Measurements from ENCODE around the gene SLC39A13. TPM values are rescaled to one million over a fixed set of nuclear protein-coding genes. Genes with fewer than 3 reads are reported as not detected.
A peak's percentile ranks its signal among the peaks of the same experiment; 100 is the strongest.

The SLC39A13 gene
- total and polyA plus RNA-seq, 2 of the 13 experiments (the other 11 are each of a cell fraction or from before 2014, with no cell fraction given) = 15.3 to 30.5 TPM

GRCh38 chr11:47437746-47438418, 29.5 kb downstream of the SLC39A13 start (continued):
- TF ChIP-seq SNAPC5 (CRISPR knock-in tag; IDR thresholded peaks at IDR 0.05; ENCODE audit: borderline replicate concordance) = no peak
- TF ChIP-seq SRY (CRISPR knock-in tag; IDR thresholded peaks at IDR 0.05) = no peak; the same call in 1 of the 2 replicates
- TF ChIP-seq GLI4 (CRISPR knock-in tag; IDR thresholded peaks at IDR 0.05; ENCODE audit: borderline replicate concordance) = no peak
- peak in 1 of 2 experiments; percentile 71; a peak in 1 of 4 replicates for TF ChIP-seq KLF16 (CRISPR knock-in tag; IDR thresholded peaks at IDR 0.05)
- TF ChIP-seq GATA4 (IDR thresholded peaks at IDR 0.05; ENCODE audit: borderline replicate concordance, low read depth) = peak; percentile 19; the same call in 1 of the 2 replicates
- no peak for TF ChIP-seq ZBTB8A (CRISPR knock-in tag; IDR thresholded peaks at IDR 0.05; ENCODE audit: borderline replicate concordance, low read depth)
- peak; percentile 79 for TF ChIP-seq POLR2G (IDR thresholded peaks at IDR 0.05; ENCODE audit: low read depth, low read length)
- no peak for TF ChIP-seq CSRNP2 (CRISPR knock-in tag; conservative IDR thresholded peaks at IDR 0.05; ENCODE audit: low read depth)
- 0 out of 2 replicates have a peak, but pooled peaks have one; percentile 45 for TF ChIP-seq ZNF670 (CRISPR knock-in tag; IDR thresholded peaks at IDR 0.05; ENCODE audit: borderline replicate concordance)
- no peak for TF ChIP-seq ZNF879 (CRISPR knock-in tag; IDR thresholded peaks at IDR 0.05)
- no peak for TF ChIP-seq ZNF232 (CRISPR knock-in tag; IDR thresholded peaks at IDR 0.05; ENCODE audit: borderline replicate concordance)
- TF ChIP-seq ZNF784 (CRISPR knock-in tag; IDR thresholded peaks at IDR 0.05; ENCODE audit: borderline replicate concordance) = 0 out of 2 replicates have a peak, but pooled peaks have one; percentile 41
- TF ChIP-seq DMAP1 (CRISPR knock-in tag; IDR thresholded peaks at IDR 0.05) = peak; percentile 65
- peak; percentile 75; the same call in 1 of the 2 replicates for TF ChIP-seq ZBED4 (CRISPR knock-in tag; IDR thresholded peaks at IDR 0.05; ENCODE audit: borderline replicate concordance)
- peak; percentile 79; the same call in 1 of the 2 replicates for TF ChIP-seq HNRNPL (IDR thresholded peaks at IDR 0.05; ENCODE audit: low read depth, low read length)
- peak; percentile 54 for TF ChIP-seq PTBP1 (IDR thresholded peaks at IDR 0.05; ENCODE audit: low read depth, low read length, poor library complexity, severe bottlenecking)
- no peak for TF ChIP-seq ZNF451 (CRISPR knock-in tag; IDR thresholded peaks at IDR 0.05)
- peak; percentile 53 for TF ChIP-seq ZNF709 (CRISPR knock-in tag; IDR thresholded peaks at IDR 0.05)
- peak; percentile 22; the same call in 1 of the 2 replicates for TF ChIP-seq NCOR1 (IDR thresholded peaks at IDR 0.05; ENCODE audit: borderline replicate concordance, low read length)
- no peak for TF ChIP-seq ASH2L (IDR thresholded peaks at IDR 0.05; ENCODE audit: insufficient read length, low read depth, low read length)
- TF ChIP-seq ZNF205 (CRISPR knock-in tag; IDR thresholded peaks at IDR 0.05) = no peak
- no peak for TF ChIP-seq E2F5 (CRISPR knock-in tag; conservative IDR thresholded peaks at IDR 0.05)
